ENCODE results near the gene CANT1.
A peak's percentile ranks its signal among the peaks of the same experiment; 100 is the strongest.

DNA sequence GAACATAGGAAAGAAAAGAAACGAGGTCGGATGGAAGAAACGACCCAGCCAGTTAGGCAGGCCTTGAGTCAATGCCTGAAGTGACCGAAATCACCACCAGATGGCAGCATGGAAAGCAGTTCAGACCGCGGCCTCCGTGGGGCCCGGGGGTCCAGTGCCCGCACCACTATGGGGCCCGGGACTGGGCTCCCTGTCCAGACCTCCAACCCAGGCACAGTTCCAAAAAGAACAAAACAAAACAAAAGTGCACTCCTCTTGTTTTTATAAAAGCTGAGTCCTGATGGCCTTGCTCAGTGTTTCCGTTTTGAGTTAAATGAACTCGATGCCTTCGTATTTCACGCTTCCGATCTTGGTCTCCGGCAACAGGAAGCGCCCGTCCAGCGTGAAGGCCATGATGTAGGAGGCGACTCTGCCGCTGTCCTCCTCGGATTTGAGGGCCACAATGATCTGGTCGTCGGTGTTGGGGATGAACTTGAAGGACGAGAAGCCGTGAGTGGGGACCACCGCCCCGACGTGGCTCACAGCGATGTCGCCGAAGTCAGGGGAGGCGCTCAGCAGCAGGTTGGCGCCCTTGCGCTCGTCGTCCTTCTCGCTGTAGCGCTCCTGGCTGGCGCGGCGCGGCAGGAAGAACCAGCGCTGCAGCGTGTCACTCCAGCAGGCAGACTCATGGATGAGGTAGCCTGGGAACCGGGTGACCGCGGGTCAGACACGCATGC, 16.2 kb downstream of the CANT1 start:
- TF ChIP-seq, protein P1, sequence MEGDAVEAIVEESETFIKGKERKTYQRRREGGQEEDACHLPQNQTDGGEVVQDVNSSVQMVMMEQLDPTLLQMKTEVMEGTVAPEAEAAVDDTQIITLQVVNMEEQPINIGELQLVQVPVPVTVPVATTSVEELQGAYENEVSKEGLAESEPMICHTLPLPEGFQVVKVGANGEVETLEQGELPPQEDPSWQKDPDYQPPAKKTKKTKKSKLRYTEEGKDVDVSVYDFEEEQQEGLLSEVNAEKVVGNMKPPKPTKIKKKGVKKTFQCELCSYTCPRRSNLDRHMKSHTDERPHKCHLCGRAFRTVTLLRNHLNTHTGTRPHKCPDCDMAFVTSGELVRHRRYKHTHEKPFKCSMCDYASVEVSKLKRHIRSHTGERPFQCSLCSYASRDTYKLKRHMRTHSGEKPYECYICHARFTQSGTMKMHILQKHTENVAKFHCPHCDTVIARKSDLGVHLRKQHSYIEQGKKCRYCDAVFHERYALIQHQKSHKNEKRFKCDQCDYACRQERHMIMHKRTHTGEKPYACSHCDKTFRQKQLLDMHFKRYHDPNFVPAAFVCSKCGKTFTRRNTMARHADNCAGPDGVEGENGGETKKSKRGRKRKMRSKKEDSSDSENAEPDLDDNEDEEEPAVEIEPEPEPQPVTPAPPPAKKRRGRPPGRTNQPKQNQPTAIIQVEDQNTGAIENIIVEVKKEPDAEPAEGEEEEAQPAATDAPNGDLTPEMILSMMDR (IDR thresholded peaks at IDR 0.05 in 4 of 5, conservative IDR thresholded peaks at IDR 0.05 in 1 of 5), result peak; percentile 47 to 79 (median 74)
- TF ChIP-seq POLR2A (IDR thresholded peaks at IDR 0.05), result no peak
